ENCODE measurements around the gene PRKCE.

DNA sequence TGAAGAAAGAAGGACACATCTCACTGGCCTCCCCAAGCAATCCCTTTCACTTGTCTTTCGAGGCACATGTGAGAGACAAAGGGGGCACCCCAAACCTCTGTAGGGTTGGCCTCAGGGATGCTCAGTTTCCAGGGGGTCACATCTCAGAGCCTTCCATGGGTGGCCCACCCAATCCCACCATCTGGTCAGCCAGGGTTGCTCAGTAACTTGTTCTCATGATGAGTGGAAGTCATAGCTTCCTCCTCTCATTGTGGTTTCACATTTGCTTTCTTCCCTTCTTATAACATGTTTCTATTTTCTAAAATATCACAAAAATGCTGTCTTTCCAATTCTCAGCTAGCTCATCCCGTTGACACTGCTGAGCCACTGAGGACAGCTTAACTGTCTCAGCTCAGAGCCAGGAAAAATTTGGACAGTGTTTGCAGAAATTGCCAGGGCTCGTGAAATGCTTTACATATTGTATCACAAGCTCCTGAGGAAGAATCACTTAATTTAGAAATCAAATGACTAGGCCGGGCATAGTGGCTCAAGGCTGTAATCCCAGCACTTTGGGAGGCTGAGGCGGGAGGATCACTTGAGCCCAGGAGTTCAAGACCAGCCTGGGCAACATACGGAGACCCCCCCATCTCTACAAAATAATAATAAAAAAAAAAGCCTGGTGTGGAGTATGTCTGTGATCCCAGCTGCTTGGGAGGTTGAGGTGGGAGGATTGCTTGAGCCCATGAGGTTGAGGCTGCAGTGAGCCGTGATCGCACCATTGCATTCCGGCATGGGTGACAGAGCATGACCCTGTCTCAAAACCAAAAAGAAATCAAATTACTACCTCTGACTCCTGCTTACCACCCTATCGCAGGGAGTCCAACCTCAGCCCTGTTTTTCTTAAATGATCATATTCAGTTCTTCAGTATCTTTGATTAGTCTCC, 129.3 kb downstream of the PRKCE start:
- TF ChIP-seq, protein P1, sequence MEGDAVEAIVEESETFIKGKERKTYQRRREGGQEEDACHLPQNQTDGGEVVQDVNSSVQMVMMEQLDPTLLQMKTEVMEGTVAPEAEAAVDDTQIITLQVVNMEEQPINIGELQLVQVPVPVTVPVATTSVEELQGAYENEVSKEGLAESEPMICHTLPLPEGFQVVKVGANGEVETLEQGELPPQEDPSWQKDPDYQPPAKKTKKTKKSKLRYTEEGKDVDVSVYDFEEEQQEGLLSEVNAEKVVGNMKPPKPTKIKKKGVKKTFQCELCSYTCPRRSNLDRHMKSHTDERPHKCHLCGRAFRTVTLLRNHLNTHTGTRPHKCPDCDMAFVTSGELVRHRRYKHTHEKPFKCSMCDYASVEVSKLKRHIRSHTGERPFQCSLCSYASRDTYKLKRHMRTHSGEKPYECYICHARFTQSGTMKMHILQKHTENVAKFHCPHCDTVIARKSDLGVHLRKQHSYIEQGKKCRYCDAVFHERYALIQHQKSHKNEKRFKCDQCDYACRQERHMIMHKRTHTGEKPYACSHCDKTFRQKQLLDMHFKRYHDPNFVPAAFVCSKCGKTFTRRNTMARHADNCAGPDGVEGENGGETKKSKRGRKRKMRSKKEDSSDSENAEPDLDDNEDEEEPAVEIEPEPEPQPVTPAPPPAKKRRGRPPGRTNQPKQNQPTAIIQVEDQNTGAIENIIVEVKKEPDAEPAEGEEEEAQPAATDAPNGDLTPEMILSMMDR (IDR thresholded peaks at IDR 0.05; ENCODE audit: extremely low read depth in 1 of 2, insufficient read depth in 1 of 2, low read depth in 1 of 2, low read length in 2 of 2): no peak
- TF ChIP-seq POLR2A (IDR thresholded peaks at IDR 0.05; ENCODE audit: low read depth, low read length): no peak
- no peak for TF ChIP-seq EZH2 (IDR thresholded peaks at IDR 0.05; ENCODE audit: borderline replicate concordance, low read depth, low read length, severe bottlenecking)
- TF ChIP-seq POLR2AphosphoS5 (IDR thresholded peaks at IDR 0.05; ENCODE audit: insufficient read depth, low read depth, low read length): no peak
- no peak for TF ChIP-seq FOS (IDR thresholded peaks at IDR 0.05; ENCODE audit: borderline replicate concordance, insufficient read depth, low read length)
- TF ChIP-seq JUN (IDR thresholded peaks at IDR 0.05; ENCODE audit: borderline replicate concordance, insufficient read depth, insufficient read length, low read depth): no peak
- TF ChIP-seq, protein P2, sequence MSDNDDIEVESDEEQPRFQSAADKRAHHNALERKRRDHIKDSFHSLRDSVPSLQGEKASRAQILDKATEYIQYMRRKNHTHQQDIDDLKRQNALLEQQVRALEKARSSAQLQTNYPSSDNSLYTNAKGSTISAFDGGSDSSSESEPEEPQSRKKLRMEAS (IDR thresholded peaks at IDR 0.05; ENCODE audit: insufficient read depth, insufficient read length): no peak
- TF ChIP-seq GATA2 (IDR thresholded peaks at IDR 0.05; ENCODE audit: insufficient read depth, insufficient read length, low read depth, low read length): no peak
